ENCODE measurements around the gene P2RX7. TPM values are rescaled to one million over a fixed set of nuclear protein-coding genes. Genes with fewer than 3 reads are reported as not detected.

The P2RX7 gene
- total RNA-seq, 2 experiments from 2014 or later: 0.13 to 0.48 TPM

DNA sequence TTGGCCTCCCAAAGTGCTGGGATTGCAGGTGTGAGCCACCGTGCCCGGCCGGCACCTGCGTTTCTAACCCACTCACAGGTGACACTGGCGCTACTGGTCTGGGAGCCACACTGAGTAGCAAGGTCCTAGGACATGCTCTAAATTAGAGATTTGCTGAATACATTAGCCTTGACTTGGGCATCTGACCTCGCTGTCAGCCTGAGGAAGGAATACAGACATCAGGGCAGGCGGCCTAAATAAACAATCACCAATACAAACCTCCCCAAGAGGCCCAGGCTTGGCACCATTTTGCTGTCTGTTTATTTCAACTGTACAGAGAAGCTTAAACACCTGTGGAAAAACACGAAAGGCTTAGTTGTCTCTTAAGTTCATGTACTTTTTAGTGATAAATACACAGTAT lies 104.7 kb downstream of the P2RX7 start:
- H3K79me2 ChIP-seq (ENCODE audit: insufficient read depth, low read depth, low read length): no peaks in the 10 kb centered on the region
- H3K9me2 ChIP-seq (ENCODE audit: insufficient read depth, low read length): no peaks in the 10 kb centered on the region
- TF ChIP-seq CTCF (conservative IDR thresholded peaks at IDR 0.05; ENCODE audit: low read length): no peak
- TF ChIP-seq EZH2phosphoT487 (IDR thresholded peaks at IDR 0.05; ENCODE audit: borderline replicate concordance, low read depth, low read length): no peak
- no peak overlapping the region for H3K4me3 ChIP-seq (ENCODE audit: low read depth, low read length, poor library complexity, severe bottlenecking)
- ChIA-PET CTCF (ENCODE audit: unreplicated experiment) (no interaction called here), POLR2A (no interaction called here)
- H3K9me3 ChIP-seq (ENCODE audit: low read length): no peaks in the 10 kb centered on the region
- no TSS peak for BruUV-seq (replicated peaks)
- intact Hi-C loops (cut with micrococcal nuclease; ENCODE audit: unreplicated experiment): no loop called here
- no peak overlapping the region for H2AFZ ChIP-seq (ENCODE audit: low read length)
- H3K4me1 ChIP-seq (ENCODE audit: insufficient read depth, low read length, poor library complexity, severe bottlenecking): no peaks in the 10 kb centered on the region
- H3K4me2 ChIP-seq (ENCODE audit: low read length): no peak overlapping the region
- no peak overlapping the region for H3K27ac ChIP-seq (ENCODE audit: low read depth, low read length, poor library complexity, severe bottlenecking)
- no peaks in the 10 kb centered on the region for H4K20me1 ChIP-seq (ENCODE audit: insufficient read depth, low read length)
- peaks cover 23% of the 10 kb centered on the region; the same call in 1 of the 2 replicates for H3K36me3 ChIP-seq (ENCODE audit: insufficient read depth, low read length)
- DNase-seq (ENCODE audit: low spot score): no peak

Small RNAs within 50 kb of the gene (small RNA-seq; reads per million reads assigned to genes)
- gene AC079602.1 (not detected), gene RF00156 (not detected), gene Z98941.1 (not detected)

Other genes starting within 250 kb of the P2RX7 start
- gene SPPL3, start 228.5 kb upstream of the P2RX7 start, total RNA-seq (2014; rRNA removed; shearing (Covaris generic)): 5.5 and 8.6 TPM in 2 replicates
- 36.6 and 42.0 TPM in 2 replicates for gene SPPL3, start 228.5 kb upstream of the P2RX7 start, total RNA-seq (2022)
- gene HNF1A, start 154.3 kb upstream of the P2RX7 start, total RNA-seq (2014; rRNA removed; shearing (Covaris generic)): not detected in 2 replicates
- not detected in 2 replicates for gene HNF1A, start 154.3 kb upstream of the P2RX7 start, total RNA-seq (2022)
- gene C12orf43, start 116.4 kb upstream of the P2RX7 start, total RNA-seq (2014; rRNA removed; shearing (Covaris generic)): 24.7 and 30.0 TPM in 2 replicates
- gene C12orf43, start 116.4 kb upstream of the P2RX7 start, total RNA-seq (2022): 18.0 and 21.4 TPM in 2 replicates
- gene OASL, start 93.6 kb upstream of the P2RX7 start, total RNA-seq (2014; rRNA removed; shearing (Covaris generic)): 0.09 TPM in 1 of 2 replicates, not detected in the other
- 0.25 TPM in 1 of 2 replicates, not detected in the other for gene OASL, start 93.6 kb upstream of the P2RX7 start, total RNA-seq (2022)
- gene P2RX4, start 77.3 kb downstream of the P2RX7 start, total RNA-seq (2014; rRNA removed; shearing (Covaris generic)): 10.8 and 11.3 TPM in 2 replicates
- gene P2RX4, start 77.3 kb downstream of the P2RX7 start, total RNA-seq (2022): 17.5 and 17.7 TPM in 2 replicates
- gene CAMKK2, start 163.8 kb downstream of the P2RX7 start, total RNA-seq (2014; rRNA removed; shearing (Covaris generic)): 21.1 and 23.6 TPM in 2 replicates
- 27.6 and 28.8 TPM in 2 replicates for gene CAMKK2, start 163.8 kb downstream of the P2RX7 start, total RNA-seq (2022)
- gene ANAPC5, start 219.5 kb downstream of the P2RX7 start, total RNA-seq (2014; rRNA removed; shearing (Covaris generic)): 191 and 217 TPM in 2 replicates
- 186 and 193 TPM in 2 replicates for gene ANAPC5, start 219.5 kb downstream of the P2RX7 start, total RNA-seq (2022)